GM12878 (cell line): ENCODE data around the gene CD209. TPM values are rescaled to one million over a fixed set of nuclear protein-coding genes. Genes with fewer than 3 reads are reported as not detected.

Experiments
- CREB1 ChIP-seq: IDR thresholded peaks from 2 replicates; pipeline ENCODE4 v1.6.1; 2012; ENCODE audit warnings: low read depth, mild to moderate bottlenecking, inconsistent platforms
- EED ChIP-seq: sonication (generic); IDR thresholded peaks from 2 replicates; pipeline ENCODE4 v1.6.1; 2016; ENCODE audit warnings: antibody characterized with exemption, low read depth
- ESRRA ChIP-seq: IDR thresholded peaks from 2 replicates; pipeline ENCODE4 v1.6.1; 2012; ENCODE audit warnings: mild to moderate bottlenecking, low read length, improper control_type of control experiment
- EZH2 ChIP-seq: IDR thresholded peaks from 2 replicates; pipeline ENCODE4 v1.6.1; 2012; ENCODE audit warnings: low read depth, mild to moderate bottlenecking, control low read depth, inconsistent platforms, low read length, borderline replicate concordance; ENCODE audit not compliant: control insufficient read depth
- IKZF1 ChIP-seq: fragments of 450-650 bp; conservative IDR thresholded peaks from 2 replicates; pipeline ENCODE4 v1.6.1; 2017; ENCODE audit warnings: antibody characterized with exemption, mild to moderate bottlenecking
- MEF2B ChIP-seq: fragments of 450-650 bp; IDR thresholded peaks from 2 replicates; pipeline ENCODE4 v1.6.1; 2018; ENCODE audit warnings: mild to moderate bottlenecking, moderate library complexity; ENCODE audit not compliant: partially characterized antibody, poor library complexity, severe bottlenecking
- MTA3 ChIP-seq: IDR thresholded peaks from 2 replicates; pipeline ENCODE4 v1.6.1; 2012; ENCODE audit warnings: low read length, inconsistent platforms, borderline replicate concordance
- MYC ChIP-seq: IDR thresholded peaks from 2 replicates; pipeline ENCODE4 v1.6.1; 2011; ENCODE audit warnings: mild to moderate bottlenecking, low read length, moderate library complexity, inconsistent platforms; ENCODE audit not compliant: insufficient read depth, insufficient replicate concordance, insufficient read length, severe bottlenecking
- NFYA ChIP-seq: IDR thresholded peaks from 2 replicates; pipeline ENCODE4 v1.6.1; 2011; ENCODE audit warnings: low read depth, mild to moderate bottlenecking, low read length, improper control_type of control experiment, borderline replicate concordance
- POU2F2 ChIP-seq: IDR thresholded peaks from 3 replicates; pipeline ENCODE4 v1.6.1; 2011; ENCODE audit warnings: low read depth, mild to moderate bottlenecking, low read length, borderline replicate concordance
- SMARCA5 ChIP-seq: fragments of 450-650 bp; IDR thresholded peaks from 2 replicates; pipeline ENCODE4 v1.6.1; 2017; ENCODE audit warnings: mild to moderate bottlenecking
- ZNF217 ChIP-seq: fragments of 450-650 bp; IDR thresholded peaks from 2 replicates; pipeline ENCODE4 v1.6.1; 2017; ENCODE audit warnings: antibody characterized with exemption, mild to moderate bottlenecking
- ZNF622 ChIP-seq: fragments of 450-650 bp; IDR thresholded peaks from 2 replicates; pipeline ENCODE4 v1.6.1; 2017; ENCODE audit warnings: mild to moderate bottlenecking, inconsistent platforms
- polyA plus RNA-seq, 11 experiments: library from polyadenylated mRNA; depleted of rRNA in 4 of 11; unstranded in 6 of 11; stranded (reverse) in 5 of 11; fragments of >200 nt; fragmentation: Nextera tagmentation in 4 of 11; fragmentation: Illumina TruSeq in 1 of 11; extraction: Ambion mirVana in 4 of 11; extraction: Trizol in 1 of 11; gene quantifications; 1 replicate in 1 of 11; 2 replicates in 10 of 11; pipeline versions ENCODE4 v1.2.1 to v1.2.3, GENCODE V29; 2011 to 2016; ENCODE audit warnings: inconsistent platforms in 2 of 11, missing spikeins in 2 of 11, low read depth in 1 of 11
- total RNA-seq, 4 experiments: library from RNA; depleted of rRNA in 3 of 4; stranded (reverse); fragments of >200 nt in 3 of 4; fragmentation: Illumina TruSeq in 1 of 4; extraction: Trizol in 1 of 4; gene quantifications; 2 replicates each; pipeline versions ENCODE4 v1.2.1 to v1.2.3, GENCODE V29; 2013 to 2021
- TF ChIP-seq, protein P1 (sequence below): fragments of 450-650 bp; formaldehyde crosslinking; IDR thresholded peaks from 2 replicates; pipeline ENCODE4 v1.4.0; 2020; ENCODE audit warnings: mild to moderate bottlenecking, moderate library complexity
- TF ChIP-seq, protein P2 (sequence below): IDR thresholded peaks from 2 replicates; pipeline ENCODE4 v1.6.1; 2012; ENCODE audit warnings: low read depth, low read length, improper control_type of control experiment
- TF ChIP-seq, protein P3 (sequence below): fragments of 450-650 bp; IDR thresholded peaks from 2 replicates; pipeline ENCODE4 v1.6.1; 2018; ENCODE audit warnings: borderline replicate concordance, mild to moderate bottlenecking; ENCODE audit not compliant: partially characterized antibody
- TF ChIP-seq, protein P4 (sequence below): fragments of 450-650 bp; IDR thresholded peaks from 2 replicates; pipeline ENCODE4 v1.6.1; 2016; ENCODE audit warnings: mild to moderate bottlenecking
- TF ChIP-seq, protein P5 (sequence below): fragments of 150-350 bp; IDR thresholded peaks from 2 replicates; pipeline ENCODE4 v1.6.1; 2014; ENCODE audit warnings: mild to moderate bottlenecking, low read depth, low read length

Gene CD209
- total and polyA plus RNA-seq, 10 of the 15 experiments (the other 5 are each of a cell fraction or from before 2014, with no cell fraction given), result 0.04 to 0.21 (median 0.10) TPM; not detected in 3

DNA sequence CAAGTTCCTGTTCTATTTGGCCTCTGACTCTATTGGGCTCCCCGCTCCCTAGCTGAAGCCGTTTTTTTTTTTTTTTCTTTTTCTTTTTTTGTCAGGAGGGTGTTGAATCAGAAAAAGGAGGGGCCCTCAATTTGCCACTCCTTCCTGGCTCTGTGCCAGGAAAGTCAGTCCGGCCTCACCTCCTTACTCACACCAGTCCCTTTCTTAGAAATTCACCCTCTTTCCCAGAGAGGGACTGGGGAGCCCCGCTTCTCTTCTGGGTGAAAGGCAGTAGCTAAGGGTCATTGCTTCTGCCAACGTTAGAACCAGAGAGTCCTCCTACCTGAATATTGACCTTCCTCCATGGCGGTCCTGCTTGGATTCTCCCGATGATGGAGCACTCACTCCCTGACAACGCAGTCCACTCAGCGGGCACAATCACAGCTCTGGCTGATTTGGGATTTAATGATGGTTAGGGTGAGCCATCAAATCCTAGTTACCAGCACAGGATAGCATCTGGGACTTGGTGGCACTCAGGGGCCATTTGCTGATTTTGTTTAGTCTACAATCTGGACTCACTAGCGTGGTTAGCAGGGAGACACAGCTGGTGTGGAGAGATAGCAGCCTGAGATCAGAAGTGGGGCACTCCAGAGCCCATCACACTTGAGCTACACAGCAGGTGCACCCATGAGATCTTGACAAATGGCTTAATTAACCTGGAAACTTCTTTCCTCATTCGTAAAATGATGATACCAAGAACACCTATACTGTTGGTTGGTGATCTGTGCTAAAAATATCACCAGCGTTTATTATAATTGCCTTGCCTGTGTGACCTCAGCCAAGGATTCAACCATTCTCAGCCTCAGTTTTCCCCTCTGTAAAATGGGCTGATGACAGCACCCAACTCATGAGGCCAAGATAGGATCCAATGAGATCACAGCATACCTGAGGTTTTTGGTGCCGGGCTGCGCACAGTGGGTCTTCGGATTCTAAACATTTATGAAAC is 47.6 kb downstream of the CD209 start (continued):
- TF ChIP-seq MTA3, result 0 out of 2 replicates have a peak, but pooled peaks have one; percentile 22
- TF ChIP-seq, protein P1, sequence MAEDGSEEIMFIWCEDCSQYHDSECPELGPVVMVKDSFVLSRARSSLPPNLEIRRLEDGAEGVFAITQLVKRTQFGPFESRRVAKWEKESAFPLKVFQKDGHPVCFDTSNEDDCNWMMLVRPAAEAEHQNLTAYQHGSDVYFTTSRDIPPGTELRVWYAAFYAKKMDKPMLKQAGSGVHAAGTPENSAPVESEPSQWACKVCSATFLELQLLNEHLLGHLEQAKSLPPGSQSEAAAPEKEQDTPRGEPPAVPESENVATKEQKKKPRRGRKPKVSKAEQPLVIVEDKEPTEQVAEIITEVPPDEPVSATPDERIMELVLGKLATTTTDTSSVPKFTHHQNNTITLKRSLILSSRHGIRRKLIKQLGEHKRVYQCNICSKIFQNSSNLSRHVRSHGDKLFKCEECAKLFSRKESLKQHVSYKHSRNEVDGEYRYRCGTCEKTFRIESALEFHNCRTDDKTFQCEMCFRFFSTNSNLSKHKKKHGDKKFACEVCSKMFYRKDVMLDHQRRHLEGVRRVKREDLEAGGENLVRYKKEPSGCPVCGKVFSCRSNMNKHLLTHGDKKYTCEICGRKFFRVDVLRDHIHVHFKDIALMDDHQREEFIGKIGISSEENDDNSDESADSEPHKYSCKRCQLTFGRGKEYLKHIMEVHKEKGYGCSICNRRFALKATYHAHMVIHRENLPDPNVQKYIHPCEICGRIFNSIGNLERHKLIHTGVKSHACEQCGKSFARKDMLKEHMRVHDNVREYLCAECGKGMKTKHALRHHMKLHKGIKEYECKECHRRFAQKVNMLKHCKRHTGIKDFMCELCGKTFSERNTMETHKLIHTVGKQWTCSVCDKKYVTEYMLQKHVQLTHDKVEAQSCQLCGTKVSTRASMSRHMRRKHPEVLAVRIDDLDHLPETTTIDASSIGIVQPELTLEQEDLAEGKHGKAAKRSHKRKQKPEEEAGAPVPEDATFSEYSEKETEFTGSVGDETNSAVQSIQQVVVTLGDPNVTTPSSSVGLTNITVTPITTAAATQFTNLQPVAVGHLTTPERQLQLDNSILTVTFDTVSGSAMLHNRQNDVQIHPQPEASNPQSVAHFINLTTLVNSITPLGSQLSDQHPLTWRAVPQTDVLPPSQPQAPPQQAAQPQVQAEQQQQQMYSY (CRISPR knock-in tag), result no peak
- no peak for TF ChIP-seq EED
- no peak for TF ChIP-seq ESRRA
- no peak; the same call in 2 of the 3 replicates for TF ChIP-seq POU2F2
- no peak for TF ChIP-seq MYC
- TF ChIP-seq, protein P2, sequence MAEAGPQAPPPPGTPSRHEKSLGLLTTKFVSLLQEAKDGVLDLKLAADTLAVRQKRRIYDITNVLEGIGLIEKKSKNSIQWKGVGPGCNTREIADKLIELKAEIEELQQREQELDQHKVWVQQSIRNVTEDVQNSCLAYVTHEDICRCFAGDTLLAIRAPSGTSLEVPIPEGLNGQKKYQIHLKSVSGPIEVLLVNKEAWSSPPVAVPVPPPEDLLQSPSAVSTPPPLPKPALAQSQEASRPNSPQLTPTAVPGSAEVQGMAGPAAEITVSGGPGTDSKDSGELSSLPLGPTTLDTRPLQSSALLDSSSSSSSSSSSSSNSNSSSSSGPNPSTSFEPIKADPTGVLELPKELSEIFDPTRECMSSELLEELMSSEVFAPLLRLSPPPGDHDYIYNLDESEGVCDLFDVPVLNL, result no peak
- TF ChIP-seq SMARCA5, result peak; percentile 79
- no peak for TF ChIP-seq EZH2
- peak; percentile 68 for TF ChIP-seq IKZF1
- TF ChIP-seq, protein P3, sequence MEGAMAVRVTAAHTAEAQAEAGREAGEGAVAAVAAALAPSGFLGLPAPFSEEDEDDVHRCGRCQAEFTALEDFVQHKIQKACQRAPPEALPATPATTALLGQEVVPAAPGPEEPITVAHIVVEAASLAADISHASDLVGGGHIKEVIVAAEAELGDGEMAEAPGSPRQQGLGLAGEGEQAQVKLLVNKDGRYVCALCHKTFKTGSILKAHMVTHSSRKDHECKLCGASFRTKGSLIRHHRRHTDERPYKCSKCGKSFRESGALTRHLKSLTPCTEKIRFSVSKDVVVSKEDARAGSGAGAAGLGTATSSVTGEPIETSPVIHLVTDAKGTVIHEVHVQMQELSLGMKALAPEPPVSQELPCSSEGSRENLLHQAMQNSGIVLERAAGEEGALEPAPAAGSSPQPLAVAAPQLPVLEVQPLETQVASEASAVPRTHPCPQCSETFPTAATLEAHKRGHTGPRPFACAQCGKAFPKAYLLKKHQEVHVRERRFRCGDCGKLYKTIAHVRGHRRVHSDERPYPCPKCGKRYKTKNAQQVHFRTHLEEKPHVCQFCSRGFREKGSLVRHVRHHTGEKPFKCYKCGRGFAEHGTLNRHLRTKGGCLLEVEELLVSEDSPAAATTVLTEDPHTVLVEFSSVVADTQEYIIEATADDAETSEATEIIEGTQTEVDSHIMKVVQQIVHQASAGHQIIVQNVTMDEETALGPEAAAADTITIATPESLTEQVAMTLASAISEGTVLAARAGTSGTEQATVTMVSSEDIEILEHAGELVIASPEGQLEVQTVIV, result no peak
- TF ChIP-seq CREB1, result peak; percentile 12; the same call in 1 of the 2 replicates
- TF ChIP-seq ZNF622, result no peak
- TF ChIP-seq, protein P4, sequence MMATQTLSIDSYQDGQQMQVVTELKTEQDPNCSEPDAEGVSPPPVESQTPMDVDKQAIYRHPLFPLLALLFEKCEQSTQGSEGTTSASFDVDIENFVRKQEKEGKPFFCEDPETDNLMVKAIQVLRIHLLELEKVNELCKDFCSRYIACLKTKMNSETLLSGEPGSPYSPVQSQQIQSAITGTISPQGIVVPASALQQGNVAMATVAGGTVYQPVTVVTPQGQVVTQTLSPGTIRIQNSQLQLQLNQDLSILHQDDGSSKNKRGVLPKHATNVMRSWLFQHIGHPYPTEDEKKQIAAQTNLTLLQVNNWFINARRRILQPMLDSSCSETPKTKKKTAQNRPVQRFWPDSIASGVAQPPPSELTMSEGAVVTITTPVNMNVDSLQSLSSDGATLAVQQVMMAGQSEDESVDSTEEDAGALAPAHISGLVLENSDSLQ, result no peak
- TF ChIP-seq, protein P5, sequence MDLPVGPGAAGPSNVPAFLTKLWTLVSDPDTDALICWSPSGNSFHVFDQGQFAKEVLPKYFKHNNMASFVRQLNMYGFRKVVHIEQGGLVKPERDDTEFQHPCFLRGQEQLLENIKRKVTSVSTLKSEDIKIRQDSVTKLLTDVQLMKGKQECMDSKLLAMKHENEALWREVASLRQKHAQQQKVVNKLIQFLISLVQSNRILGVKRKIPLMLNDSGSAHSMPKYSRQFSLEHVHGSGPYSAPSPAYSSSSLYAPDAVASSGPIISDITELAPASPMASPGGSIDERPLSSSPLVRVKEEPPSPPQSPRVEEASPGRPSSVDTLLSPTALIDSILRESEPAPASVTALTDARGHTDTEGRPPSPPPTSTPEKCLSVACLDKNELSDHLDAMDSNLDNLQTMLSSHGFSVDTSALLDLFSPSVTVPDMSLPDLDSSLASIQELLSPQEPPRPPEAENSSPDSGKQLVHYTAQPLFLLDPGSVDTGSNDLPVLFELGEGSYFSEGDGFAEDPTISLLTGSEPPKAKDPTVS, result no peak
- TF ChIP-seq NFYA, result no peak
- no peak for TF ChIP-seq MEF2B
- peak; percentile 76 for TF ChIP-seq ZNF217
